GM21423 (cell line): ENCODE results near the gene SPDYE2.
"Not testable (repeated sequence)": the region's sequence is repeated elsewhere in the genome, so short reads cannot be mapped to it uniquely, and the experiment has no call there.

Experiments
- ATAC-seq: cut with Tn5 transposase; IDR thresholded peaks from one replicate; pipeline ENCODE4 v1.9.1; 2021; ENCODE audit warnings: mild to moderate bottlenecking, moderate library complexity; ENCODE audit not compliant: unreplicated experiment

Gene SPDYE2

DNA sequence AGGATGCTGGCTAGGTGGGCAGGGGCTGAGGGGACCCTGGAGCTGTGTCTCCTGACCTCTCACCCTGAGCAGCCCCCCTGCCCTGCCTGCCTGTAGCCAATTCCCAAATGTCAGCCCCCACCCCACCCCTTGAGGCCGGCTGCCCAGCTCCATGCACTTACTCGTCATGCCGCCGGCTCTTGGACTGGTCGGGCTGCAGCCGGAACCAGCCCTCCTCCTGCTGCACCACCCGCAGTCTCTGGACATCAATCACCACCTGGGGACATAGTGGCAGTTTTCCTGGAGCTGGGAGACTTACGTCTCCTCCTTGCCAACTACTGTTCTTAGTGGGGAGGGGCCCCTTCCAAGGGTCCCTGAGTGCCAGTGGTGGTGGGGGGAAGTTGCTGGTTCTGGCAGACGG lies 48.7 kb downstream of the SPDYE2 start:
- not testable (repeated sequence) for ATAC-seq

DNA sequence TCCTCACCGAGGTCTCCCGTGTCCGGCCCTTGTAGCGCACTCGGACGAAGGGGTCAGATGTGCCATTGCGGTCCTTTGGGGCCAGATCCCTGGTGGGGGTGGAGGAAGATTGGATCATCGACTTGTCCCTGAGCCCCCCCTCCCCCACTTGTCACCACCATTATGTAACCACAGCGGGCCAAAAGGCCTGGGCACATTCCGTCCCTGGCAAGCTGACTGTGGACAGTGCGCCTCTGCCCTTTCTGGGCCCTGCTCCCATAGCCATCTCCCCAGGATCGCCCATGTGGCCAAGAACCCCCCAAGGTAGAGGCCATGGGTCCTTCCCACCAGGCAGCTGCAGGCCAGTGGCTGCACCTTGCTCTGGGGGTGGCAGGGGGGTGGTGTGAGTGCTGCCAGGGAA lies 51.3 kb downstream of the SPDYE2 start:
- ATAC-seq = not testable (repeated sequence)

DNA sequence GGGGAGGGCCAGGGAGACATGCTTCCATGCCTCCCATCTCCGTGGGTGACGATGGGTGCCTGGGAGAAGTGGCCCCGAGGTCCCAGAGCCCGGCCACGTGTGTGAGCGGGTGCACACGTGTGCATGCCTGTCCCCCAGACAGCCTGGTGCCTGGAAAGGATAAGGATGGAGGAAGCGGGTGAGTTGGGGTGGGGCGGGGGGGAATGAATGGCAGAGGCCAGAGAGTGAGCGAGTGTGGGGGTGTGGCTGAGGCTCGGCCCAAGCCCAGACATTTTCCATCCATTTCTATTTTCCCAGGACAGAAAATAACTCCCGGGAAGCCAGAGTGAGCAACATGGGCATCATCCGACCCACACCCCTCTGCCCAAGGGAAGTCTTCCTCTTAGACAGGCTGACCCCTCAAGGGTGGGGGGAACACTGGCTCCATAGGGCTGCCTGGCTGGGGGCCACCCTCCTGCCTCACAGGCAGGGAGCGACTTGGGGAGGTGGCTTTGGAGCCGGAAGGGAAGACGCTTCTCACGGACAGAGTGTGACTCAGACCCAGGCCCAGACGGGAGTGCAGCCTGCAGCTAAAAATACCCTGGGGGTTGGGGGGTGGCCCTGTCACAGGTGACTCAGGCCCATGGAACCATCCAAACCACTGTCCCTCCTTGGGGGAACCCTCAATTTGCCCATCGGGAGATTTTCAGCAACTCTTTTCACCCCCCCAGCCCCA lies 53.6 kb downstream of the SPDYE2 start:
- not testable (repeated sequence) for ATAC-seq

DNA sequence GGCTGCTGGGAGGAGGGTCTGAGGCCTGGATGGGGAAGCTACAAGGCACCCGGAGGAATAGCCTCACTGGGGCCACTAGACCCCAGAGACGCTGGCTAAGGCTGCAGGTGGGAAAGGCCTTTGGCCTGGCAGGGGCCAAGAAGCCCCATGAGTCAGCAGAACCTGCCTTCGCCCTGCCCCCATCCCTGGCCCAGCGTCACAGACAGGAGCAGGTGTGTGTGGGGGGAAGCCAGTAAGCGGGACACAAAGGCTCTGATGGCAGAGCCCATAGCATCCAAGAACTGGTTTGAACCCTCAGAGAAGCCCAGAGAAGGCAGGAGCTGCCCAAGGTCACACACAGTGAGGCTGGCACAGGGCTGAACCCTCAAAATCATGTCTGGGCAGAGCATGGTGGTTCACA lies 55.8 kb downstream of the SPDYE2 start:
- ATAC-seq = not testable (repeated sequence)

DNA sequence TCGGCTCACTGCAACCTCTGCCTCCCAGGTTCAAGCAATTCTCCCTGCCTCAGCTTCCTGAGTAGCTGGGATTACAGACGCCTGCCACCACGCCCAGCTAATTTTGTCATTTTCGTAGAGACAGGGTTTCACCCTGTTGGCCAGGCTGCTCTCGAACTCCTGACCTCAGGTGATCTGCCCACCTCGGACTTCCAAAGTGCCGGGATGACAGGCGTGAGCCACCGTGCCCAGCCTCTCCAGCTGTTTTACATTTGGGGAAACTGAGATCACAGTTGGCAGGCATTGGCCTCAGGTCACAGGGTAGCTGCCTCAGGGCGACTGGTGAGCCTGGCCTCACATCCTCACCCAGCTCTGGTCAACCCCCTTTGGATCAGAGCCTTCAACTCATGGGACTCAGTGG lies 58.7 kb downstream of the SPDYE2 start:
- ATAC-seq = not testable (repeated sequence)

DNA sequence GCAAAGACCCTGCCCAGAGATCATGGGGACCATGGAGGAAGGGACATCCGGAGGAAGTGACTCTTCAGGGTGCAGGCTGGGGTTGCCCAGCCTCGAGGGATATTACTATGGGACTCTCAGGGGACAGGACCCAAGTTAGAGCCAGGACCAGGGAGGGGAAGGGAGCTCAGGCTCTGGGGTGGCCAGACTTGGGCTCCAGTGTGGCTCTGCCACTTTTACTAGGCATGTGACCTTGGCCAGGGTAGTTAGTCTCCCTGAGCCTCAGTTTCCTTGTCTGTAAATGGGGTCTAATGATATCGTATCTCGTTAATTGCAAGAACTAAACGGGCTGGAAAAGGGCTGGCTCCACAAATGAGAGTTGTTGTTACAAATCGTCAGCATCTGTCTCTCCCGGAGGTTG lies 59.4 kb downstream of the SPDYE2 start:
- not testable (repeated sequence) for ATAC-seq

DNA sequence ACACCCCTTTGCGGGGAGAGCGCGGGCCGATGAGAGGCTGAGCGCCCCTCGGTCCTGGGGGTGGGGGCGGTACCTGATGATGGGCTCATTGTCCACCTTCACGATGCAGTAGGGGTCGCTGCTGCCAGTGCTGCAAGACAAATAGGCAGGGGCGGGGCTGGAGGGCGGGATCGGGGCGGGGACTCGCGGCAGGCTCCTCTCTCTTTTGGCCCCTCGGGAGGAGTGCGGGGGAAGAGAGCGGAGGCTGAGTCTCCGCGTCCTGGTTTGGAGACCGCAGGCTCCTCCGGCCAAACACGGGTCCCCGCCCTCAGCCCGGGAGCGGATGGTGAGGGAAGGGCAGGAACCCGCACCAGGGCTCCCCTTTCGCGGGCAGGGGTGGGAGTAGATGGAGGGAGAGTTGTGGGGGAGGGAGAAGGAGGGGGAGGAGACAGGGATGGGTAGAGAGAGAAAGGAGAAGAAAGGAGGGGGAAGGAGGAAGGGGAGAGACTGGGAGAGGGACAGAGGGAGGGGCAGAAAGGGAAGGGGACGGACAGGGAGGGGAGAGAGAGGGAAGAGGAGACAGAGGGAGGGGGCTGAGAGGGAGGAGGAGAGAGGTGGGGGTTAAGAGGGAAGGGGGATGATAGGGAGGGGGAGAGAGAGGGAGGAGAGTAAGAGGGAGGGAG lies 60.1 kb downstream of the SPDYE2 start:
- ATAC-seq = peak; percentile 32

DNA sequence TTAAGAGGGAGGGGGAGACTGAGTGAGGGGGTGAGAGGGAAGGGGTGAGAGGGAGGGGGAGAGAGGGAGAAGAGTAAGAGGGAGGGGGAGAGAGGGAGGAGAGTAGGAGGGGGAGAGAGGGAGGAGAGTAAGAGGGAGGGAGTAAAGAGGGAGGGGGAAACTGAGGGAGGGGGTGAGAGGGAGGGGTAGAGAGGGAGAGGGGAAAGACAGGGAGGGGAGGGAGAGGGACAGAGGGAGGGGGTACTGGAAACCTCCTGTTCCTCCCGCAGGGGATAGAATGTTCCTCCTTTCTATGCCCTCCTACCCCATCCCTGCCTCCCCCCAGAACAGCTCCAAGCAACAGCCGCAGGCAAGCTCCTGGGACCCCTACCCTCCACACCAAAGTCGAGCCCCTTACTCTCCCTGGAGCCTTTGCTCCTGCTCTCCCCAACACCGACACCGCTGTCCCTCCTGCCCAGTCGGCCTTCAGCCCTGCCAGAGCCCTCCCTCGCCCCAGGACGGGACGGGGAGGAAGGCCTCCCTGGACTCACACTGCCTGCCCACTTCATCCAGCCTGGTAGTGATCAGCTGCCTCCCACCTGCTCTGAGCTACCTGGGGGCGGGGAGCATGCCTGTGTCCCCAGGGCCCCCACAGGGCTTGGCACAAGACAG lies 60.8 kb downstream of the SPDYE2 start:
- not testable (repeated sequence) for ATAC-seq
